Measurements from ENCODE around the gene AMOTL2.

Gene AMOTL2

DNA sequence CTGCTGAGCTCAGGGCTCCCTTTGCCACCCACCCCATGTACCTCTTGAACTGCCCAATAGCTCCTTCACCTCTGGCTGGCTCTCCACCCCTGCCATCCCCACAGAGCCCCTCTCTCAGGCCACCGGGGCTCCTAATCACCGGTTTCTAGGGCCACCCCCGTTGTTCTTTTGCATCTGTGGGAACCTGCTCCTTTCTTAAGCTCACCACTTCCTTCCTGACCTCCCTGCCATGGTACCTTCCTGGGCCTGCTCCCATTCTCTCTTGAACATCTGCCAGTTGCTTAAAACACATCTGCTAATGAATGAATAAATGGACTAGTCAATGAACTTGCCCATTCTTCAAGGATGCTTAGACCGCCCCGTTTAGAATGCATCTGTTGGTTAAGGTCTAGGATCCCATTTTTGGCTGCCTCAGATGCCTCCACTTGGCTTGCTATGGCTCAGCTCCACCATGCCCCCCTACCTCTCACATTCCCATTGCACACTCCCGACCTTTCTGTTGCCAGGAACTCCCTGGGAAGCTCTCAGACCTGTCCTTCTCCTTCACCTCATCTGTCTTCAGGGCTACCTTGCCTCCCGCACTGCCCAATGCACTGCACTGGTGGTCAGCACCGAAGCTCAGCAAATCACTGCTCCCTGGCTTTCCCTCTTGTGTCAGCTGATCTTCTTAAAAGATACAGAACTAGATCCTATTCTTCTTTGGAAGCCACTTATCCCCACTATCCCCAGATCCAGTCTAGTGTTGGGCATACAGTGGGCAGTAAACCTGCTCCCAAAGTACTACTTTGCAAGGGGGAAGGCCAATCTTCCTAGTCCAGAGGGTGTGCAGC lies 9.1 kb downstream of the AMOTL2 start:
- no peak for DNase-seq

DNA sequence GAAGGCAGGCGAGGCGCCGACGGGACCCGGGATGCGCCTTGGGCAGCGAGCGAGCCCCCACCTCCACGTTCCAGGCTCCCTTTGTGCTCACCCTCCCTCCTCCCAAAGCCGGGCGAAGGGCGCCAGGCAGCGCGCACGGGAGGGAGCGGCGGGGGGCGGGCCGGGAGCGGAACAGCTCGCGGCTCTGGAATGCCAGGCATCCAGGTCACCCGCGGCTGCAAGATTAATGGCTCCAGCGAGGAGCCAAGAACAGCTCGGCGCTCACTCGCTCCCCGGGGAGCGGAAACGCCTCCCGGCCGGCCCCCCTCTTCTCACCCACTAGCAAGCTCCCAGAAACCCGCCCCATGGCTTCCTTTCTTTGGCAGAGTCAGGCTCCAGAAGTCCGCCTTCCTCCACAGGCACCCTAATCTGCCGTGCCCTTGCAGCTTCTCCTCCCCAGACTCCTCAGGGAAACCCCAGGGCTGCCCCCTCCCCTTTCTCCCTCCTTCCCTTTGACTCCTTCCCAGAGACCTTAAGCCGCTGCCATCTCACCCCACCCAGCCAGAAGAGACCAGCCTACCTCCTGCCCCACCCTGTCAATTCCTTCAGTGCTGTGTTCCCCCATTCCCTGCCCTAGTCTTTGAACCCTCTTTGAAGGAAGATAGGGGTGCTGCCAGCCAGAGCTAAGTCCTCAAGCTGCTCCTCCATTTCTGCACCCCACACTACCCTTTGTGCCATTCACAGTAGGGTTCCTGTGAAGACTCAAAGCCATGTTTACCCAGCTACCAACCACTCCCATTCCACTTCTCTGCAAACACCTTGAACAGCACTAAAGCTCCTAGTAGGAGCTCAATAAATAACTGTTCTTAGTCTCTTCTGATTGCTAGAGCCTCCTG lies 9.9 kb downstream of the AMOTL2 start:
- DNase-seq, result peak; percentile 8

DNA sequence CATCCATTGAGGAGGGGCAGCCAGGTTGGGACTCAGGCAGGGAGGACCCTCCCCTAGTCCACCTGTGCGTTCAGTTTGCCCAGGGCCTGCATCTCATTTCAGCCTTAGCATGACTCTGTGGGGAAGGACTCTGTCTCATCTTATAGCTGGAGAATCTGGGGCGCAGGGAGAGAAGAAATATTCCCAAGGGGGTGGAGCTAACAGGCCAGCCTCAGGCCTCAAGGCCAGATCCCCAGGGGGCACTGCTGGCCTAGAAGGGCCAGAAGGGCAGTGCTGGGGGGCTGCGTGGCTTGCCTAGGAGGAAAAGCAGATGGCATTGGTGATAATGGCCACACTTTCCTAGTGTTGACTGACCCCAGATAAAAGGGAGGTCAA lies 10.9 kb downstream of the AMOTL2 start:
- no peak for DNase-seq

DNA sequence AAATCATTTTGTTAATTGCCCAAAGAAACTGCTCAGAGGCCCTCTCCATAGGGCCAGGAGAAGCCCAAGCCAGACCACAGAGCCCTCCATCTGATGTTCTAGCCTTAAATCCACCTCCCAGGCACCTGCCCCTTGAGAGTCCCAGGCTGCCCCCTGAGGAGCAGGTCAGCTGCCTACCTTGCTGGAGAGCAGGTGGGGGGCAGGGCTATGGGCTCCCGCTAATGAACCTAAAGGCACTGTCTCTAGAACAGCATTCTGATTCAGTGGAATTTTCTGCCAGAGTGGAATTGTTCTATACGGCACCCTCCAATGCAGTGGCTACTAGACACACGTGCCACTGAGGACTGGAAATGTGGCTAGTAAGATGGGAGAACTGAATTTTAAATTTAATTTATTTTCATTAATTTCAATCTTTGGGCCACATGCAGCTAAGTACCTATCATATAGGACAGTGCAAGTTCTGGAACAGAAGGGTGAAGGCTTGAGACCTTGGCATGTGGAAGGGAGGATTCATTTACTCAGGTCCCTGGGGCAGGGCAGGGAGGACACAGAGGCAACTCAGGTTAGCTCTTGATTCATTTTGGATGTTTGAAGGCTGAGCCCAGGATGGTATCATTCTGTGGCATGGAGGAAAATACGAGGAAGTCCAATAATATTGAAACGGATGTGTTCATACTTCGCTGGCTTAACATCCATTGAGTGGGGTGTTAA lies 11.4 kb downstream of the AMOTL2 start:
- DNase-seq, result no peak

DNA sequence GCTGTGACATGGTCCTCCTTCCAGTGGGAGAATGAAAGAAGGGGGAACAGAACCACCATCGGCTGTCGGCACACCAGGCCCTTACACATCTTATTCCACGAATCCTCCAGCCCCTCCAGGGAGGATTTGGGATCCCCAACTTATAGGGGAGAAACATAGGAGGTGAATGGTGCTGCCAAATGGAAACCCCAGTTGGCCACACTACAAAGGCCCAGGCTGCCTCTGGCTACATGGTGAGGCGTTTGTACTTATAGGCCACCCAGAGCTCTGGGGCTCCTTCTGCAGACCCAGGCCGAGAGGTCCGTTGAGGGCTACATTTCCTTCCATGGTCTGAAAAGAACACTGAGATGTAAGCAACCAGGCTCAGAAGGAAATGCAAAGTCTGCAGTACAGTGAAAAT lies 12.0 kb downstream of the AMOTL2 start:
- no peak for DNase-seq

DNA sequence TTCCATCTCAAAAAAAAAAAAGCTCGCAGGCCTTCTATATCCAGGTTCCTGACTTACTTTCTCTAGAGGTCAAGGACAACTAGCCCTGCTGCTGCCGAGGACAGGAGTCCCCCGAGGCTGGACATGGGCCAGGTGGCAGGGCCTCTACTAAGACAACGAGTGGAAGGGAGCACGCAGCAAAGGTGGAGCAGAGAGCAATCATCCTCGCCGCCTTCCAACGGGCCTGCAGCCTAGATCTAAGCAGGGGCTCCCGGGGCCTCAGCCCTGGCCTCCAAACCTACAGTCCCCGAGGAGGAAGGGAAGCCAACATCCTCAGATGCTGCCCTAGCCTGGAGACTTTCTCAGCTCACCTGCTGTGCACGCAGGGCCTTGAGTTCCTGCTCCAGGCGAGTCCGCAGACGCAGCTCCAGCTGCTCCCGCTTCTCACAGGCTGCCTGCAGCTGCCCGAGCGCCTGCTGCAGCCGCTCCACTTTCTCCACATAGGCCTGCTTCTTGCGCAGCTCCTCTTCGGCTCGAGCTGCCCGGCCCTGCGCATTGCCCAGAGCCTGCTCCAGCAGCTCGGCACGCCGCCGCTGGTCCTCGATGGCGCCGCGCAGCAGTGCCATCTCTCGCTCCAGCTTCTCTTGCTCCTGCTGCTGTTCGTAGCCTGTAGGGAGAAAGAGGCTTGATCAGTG lies 12.9 kb downstream of the AMOTL2 start:
- no peak for DNase-seq

DNA sequence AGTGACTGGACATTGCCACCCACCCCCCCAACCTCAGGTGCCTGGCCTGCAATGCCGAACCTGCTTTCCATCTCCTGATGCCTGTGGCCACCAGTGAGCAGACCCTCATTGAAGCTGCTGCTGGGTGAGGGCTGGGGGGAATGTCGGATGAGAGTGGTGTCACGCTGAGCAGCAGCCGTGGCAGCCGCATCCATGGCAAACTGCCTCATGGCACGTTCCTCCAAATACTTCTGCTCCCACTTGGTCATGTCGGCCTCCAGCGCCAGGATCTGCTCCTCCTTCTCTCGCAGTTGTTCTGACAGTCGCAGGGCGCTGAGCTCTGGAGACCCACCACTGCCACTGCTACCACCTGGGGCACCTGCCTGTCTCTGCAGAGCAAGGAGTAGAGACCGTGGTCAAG lies 14.2 kb downstream of the AMOTL2 start:
- no peak for DNase-seq

DNA sequence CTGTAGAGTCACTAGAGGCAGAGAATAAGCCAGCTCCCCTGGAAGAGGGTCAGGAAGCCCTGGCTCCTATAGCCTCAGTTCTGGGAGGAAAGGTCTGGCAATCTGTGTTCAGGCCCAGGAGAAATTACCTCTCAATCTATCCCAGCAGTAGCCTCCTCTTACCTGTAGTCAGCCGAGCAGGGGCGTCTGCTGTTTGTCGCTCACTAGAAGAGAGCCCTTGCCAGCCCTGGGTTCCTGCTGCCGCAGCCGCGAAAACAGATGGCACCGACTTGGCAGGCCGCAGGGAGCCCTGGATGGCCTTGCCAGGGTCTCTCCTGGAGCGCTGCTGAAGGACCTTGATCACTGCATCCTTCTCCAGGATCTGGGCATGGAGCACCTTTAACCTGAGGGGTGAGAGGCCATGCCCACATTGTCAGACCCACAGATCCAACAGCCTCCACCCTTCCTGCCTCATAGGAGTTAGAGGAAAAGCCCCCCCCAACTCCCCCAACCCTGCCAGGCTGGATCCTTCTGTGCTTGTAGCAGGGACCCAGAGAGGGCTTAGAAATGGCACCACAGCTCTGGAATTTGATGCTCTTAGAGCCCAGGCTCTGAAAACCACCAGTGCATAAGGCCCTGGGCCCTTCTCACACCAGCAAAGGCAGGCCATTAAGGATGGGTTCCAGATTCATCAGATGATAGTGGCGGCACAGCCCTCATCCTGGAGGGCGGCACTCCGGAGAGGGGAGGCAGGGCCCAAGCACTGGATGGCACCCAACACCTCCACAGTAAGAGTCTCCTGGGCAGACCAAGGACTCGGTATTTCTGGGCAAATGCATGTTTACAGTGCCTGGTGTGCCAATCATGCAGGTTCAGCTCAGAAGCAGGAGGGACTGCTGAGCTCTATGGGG lies 14.9 kb downstream of the AMOTL2 start:
- DNase-seq, result no peak

DNA sequence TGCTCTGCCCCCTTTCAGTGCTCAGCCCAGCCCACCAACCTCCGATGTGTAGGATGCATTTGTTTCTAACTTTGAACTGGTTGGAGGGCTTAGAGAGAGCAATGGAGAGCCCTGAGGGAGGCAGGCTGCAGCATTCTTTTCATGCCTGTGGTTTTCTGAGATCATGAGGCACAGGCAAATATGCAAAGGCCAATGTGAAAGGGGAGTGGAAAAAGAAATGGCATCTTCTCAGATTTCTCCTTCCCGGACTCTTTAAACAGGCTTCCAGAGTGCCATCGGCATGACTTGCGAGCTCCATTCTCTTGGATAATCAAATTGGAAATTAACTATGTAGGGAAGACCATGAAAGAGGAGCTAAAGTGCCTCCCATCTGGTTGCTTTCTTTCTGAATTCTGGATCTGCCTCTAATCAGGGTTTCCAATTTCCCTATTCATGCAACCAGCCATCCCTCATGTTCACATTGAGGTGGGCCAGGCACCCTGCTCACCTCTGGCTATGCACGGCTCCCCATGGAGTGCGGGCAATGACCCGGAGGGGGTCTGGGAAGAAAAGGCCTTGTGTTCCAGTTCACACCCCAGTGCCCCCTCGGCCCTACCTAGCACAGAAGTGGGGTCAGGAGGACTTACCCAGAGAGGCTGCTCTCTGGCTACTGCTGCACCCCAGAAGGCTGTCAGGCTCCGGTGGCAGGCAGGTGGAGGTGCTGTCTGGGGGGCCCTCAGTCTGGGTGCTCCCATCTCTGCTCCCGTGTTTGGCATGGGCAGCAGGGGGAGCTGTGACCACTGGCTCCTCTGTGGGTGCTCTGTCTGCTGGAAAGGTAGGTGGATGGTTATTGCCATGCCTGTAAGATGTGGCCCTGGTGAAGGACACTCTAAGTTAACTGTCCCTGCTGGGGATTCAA lies 16.1 kb downstream of the AMOTL2 start:
- peak; percentile 11 for DNase-seq

DNA sequence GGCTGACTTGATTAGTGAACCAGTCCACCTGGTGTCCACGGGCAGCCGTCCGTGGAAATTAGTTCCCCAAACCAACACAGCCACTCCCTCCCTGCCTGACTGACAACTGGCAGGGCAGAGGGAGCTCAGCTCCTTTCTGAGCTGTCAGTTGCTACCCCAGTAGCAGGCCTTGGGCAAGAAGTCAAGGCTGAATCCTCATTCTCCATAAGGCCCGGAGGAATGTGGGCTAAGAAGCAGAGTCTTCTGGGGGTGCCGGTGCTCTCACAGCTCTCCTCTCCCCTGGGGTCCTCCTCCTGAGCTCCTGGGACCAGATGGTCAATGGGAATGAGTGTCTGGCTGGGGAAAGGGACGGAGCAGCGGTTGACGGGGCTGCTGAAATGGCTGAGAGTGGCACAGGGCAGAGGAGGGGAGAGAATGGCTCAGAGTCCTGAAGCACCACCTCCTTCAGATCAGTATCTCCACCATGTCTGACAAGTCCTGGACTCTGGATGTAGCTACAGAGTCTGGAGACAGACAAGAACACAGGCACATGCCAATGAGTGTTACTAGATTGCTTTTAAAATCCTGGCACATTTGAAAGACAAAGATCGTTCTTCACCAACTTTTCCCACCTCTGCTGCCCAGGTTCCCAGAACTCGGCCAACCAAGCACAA lies 16.9 kb downstream of the AMOTL2 start:
- DNase-seq, result no peak

DNA sequence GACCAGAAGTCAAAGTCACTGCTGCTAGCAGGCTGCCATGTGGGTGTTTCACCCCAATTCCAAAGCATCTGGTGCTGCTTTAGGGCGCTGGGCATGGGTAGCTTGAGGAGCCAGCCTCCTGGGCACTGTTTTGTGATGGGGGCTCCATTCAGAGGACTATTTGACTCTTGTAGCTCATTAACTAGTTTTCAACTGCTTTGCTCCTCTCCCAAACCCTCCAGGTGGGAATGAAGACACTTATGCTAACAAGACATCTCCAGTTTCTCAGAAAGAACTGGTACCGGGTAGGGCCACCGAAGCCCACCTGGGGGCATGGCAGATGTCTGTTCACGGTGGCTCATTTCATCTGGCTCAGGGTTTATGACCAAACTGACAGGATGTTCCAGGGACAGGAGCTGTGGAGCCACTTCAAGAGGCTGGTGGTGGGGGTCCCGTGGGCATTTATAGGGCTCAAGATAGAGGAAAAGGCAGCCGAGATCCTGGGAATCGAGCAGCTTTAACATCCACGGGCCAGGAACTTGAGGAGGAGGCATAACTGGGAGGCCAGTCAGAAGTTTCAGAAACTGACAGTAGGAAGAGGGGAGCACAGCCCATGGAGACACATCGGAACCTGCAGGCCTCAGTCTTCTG lies 17.7 kb downstream of the AMOTL2 start:
- no peak for DNase-seq

DNA sequence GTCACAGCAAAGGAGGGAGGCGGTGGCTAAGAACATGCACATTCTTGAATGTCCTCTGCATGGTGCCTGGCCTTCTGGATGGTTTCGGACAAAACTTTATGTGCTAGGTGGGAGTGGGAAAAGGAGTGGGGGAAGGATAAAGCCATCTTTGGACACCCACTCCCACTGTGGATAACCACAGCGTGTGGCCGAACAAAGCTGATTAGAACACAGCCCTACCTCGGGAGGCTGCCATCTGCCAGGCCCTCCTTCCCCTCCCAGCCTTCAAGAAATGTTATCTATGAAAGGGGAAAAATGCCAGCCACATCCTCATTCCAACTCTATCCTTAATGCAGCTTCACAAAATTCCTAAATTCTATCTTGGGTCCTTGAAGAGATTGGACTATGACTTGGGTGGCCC lies 18.8 kb downstream of the AMOTL2 start:
- no peak for DNase-seq

DNA sequence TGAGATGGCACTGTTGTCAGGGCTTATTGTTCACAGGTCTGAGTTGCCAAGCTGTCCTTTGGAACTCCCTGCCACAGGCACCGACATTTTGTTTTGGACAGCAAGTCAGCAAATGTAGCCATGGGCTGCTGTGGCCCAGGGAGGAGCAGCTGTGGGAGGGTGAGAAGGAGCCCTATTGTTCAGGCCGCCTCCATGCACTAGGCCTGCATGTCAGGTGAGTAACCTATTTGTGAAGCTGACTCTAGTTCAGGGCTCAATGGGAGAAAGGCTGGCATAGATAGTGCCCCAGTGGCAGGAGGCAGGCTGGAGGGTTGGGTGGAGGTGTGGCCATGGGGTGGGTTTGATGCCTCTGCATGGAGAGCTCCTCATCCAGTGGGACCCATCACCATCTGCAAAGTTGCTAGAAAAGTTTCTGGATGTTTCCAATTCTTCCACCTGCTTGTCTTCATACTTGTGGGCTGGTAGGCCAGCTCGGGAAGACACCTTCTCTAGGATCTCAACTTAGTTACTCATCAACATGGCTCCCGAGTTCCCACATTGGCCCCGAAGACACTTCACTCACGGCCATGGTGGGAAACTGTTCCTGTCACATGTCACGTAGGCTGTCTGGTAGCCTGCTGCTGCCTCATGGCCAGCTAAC lies 19.5 kb downstream of the AMOTL2 start:
- no peak for DNase-seq

DNA sequence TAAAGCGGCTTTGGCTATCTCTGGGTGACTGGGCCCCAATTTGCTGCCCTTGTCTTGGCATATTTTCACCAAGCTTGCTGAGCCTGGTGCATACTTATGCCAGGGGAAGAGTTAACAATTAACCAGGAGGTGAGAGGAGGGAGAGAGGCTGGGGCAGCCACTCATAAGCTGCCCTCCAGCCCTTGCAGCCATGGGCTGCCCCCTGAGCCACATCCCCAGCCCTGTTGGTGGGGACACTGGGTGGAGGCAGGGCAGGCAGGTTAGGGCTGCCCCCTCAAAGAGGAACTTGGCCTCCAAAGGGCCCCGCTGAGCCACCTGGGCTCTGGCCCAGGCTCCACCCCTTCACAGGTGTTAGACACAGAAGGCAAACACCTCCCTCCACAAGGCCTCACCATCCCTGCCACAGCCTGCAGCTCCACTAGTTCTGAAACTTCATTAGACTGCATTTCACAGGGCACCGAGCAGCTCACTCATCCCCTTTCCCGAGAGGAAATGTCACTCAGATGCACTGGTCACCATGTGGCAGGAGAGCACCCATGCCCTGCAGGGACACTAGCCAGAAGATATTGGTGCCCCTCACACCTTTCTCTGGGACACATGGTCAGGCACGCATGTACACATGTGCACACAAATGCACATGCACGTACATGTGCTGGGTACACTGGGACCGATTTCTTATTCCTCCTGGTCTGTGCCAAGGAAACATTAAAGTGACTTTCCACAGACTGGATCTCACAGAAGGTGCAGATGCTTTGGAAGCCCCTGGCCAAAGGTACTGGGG lies 20.2 kb downstream of the AMOTL2 start:
- no peak for DNase-seq

DNA sequence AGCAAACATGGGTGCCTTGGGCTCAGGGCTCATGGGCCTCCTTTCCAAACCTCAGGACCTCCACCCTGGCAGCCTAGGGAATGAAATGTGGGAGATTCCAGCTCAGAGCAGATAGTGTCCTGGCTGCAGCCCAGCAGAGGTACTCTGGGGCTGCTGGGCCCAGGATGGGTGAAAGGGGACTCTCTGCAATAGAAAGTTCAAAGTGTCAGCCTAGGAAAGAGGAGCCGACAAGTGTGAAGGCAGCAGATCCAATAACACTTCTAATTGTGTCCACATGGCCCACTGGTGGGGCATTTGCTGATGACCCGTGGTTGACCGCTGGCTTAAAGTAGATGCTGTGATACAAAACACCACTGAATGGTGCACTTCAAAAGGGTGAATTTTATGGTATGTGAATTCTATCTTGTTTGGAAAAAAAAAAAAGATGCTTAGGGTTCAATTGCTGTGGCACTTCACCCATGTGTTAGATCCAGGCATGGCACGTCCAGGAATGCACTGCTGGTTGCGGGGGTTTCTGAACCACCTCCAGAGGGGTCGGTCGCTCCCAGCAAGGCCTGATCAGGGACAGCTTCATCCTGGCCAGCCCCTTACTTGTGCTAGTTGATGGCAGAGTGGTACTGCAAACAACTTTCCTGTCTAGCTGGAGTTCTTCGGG lies 20.9 kb downstream of the AMOTL2 start:
- DNase-seq, result no peak

DNA sequence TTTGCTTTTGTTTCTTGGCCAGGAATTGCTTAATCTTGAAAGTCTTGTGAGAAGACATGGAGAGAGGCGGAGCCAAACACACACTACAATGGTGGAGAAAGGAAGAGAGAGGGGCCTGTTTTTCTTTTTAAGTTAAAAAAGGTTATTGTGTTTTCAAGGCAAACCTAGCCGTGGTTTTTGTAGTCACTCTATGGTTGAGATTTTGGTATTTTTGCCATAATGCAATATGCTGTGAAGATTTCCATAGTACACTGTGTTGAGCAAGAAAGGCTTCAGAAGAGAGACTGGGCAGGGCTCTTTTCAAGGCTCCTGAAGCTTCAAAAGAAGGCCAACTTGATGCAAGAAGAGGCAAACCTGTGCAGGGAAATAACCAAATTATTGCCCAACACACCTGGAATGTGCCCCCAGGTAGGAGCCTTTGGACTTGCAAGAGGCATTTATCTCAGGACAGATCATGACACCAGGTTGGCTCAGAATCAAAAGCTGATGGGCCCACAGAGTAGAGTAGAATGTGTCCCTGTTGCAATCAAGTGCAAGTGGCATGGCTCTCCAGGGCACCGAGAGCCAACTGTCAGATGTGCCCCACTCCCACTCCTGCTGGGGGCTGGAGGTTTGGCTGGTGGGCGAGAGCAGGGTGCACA lies 22.1 kb downstream of the AMOTL2 start:
- no peak for DNase-seq

DNA sequence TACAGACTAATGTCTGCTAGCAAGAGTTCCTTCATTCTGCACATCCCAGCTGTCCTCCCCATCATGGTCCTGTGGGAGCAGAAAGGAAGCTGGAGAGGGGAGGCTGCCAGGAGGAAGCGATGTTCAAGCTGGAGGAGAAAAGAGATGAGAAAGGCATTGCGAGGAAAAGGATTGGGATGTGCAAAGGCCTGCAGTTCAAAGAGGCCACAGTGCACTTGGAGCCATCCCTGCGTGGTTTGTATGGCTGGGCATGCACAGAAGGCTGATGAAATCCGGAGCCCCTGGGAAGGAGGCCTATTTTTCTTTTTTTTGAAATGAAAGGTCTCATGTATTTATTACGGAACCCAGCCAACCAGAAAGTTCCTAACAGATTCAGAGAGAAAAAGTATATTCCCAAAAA lies 22.8 kb downstream of the AMOTL2 start:
- DNase-seq, result no peak

Data from CD4-positive, alpha-beta T cell treated with Interleukin-21 for 1 hour (primary cell).